GM12878 (cell line): ENCODE data around the gene ALDH1A1. TPM values are rescaled to one million over a fixed set of nuclear protein-coding genes. Genes with fewer than 3 reads are reported as not detected.

Experiments used
- ATAC-seq: fragments of 200-7000 bp; cut with Tn5 transposase; 3 replicates; pipeline ENCODE4 v1.9.1; 2020; ENCODE audit warnings: mild to moderate bottlenecking, moderate library complexity
- BruUV-seq: library from RNA; stranded (reverse); fragments of 400-500 nt; replicated peaks from 2 replicates; lab custom pipeline; 2021; lab: Mats Ljungman, UMichigan
- CTCF ChIA-PET: fragments of 300-600 bp; sonication (Branson Sonifier 250); formaldehyde crosslinking; extraction: SDS; loops from one replicate; lab custom pipeline; 2021; ENCODE audit warnings: inconsistent platforms; lab: Yijun Ruan, JAX
- POLR2A ChIA-PET: fragments of 350-600 bp; formaldehyde crosslinking; extraction: SDS; loops from one replicate; lab custom pipeline; 2021; ENCODE audit warnings: inconsistent platforms; lab: Charles Lee
- RAD21 ChIA-PET: fragments of 300-600 bp; sonication (Branson Sonifier 250); formaldehyde crosslinking; loops from one replicate; lab custom pipeline; 2023; ENCODE audit warnings: antibody characterized with exemption; ENCODE audit not compliant: unreplicated experiment; lab: Charles Lee
- SMC1A ChIA-PET: fragments of 300-600 bp; sonication (Branson Sonifier 250); formaldehyde crosslinking; loops from one replicate; lab custom pipeline; 2023; ENCODE audit not compliant: unreplicated experiment, uncharacterized antibody; lab: Charles Lee
- DNase-seq: peaks from one replicate; pipeline ENCODE4 v3.0.0-alpha.2; 2011; ENCODE audit warnings: low read depth, low spot score
- FAIRE-seq: peaks from 3 replicates; lab custom pipeline; 2011; peaks lifted over from hg19 to GRCh38; lab: Jason Lieb, UNC
- H2AFZ ChIP-seq: 2 replicates; pipeline ENCODE4 v1.6.0; 2011; ENCODE audit warnings: low read depth, low read length, control low read depth; ENCODE audit not compliant: control insufficient read depth
- H3K27ac ChIP-seq: 2 replicates; pipeline ENCODE4 v1.5.1; 2011; ENCODE audit warnings: control low read depth; ENCODE audit not compliant: control insufficient read depth, insufficient read depth
- H3K27me3 ChIP-seq, 2 experiments: replicated peaks in 1 of 2; 2 replicates each; pipeline versions ENCODE4 v1.6.0 to v1.6.1; 2011; ENCODE audit warnings: low read length in 1 of 2; ENCODE audit not compliant: control insufficient read depth in 2 of 2, insufficient read depth in 2 of 2
- H3K36me3 ChIP-seq, 2 experiments: 2 replicates each; pipeline ENCODE4 v1.5.1; 2011; ENCODE audit warnings: low read length in 1 of 2; ENCODE audit not compliant: control insufficient read depth in 2 of 2, insufficient read depth in 2 of 2
- H3K4me1 ChIP-seq: 2 replicates; pipeline ENCODE4 v1.6.1; 2011; ENCODE audit warnings: mild to moderate bottlenecking, low read length, moderate library complexity, mixed read lengths; ENCODE audit not compliant: control insufficient read depth, insufficient read depth
- H3K4me2 ChIP-seq: 2 replicates; pipeline ENCODE4 v1.6.0; 2011; ENCODE audit warnings: control low read depth; ENCODE audit not compliant: control insufficient read depth, insufficient read depth
- H3K4me3 ChIP-seq: fragments of 200-600 bp; sonication (generic); 2 replicates; pipeline ENCODE4 v1.5.1; 2016
- H3K79me2 ChIP-seq: 2 replicates; pipeline ENCODE4 v1.6.0; 2011; ENCODE audit warnings: low read length; ENCODE audit not compliant: control insufficient read depth, insufficient read depth
- H3K9ac ChIP-seq: 2 replicates; pipeline ENCODE4 v1.8.0; 2011; ENCODE audit warnings: low read length, control low read depth, mixed read lengths; ENCODE audit not compliant: control insufficient read depth, insufficient read depth
- H3K9me3 ChIP-seq: replicated peaks from 3 replicates; pipeline ENCODE4 v1.5.1; 2011; ENCODE audit warnings: mild to moderate bottlenecking, low read length; ENCODE audit not compliant: control insufficient read depth, insufficient read depth
- H4K20me1 ChIP-seq: 2 replicates; pipeline ENCODE4 v1.6.0; 2011; ENCODE audit not compliant: control insufficient read depth, insufficient read depth
- BCL3 ChIP-seq: IDR thresholded peaks from 2 replicates; pipeline ENCODE4 v1.6.1; 2011; ENCODE audit warnings: borderline replicate concordance, low read depth, mild to moderate bottlenecking, moderate library complexity, low read length; ENCODE audit not compliant: insufficient read depth, poor library complexity, severe bottlenecking
- BRCA1 ChIP-seq: IDR thresholded peaks from 2 replicates; pipeline ENCODE4 v1.6.1; 2011; ENCODE audit warnings: low read depth, low read length, improper control_type of control experiment
- CBX5 ChIP-seq: sonication (generic); IDR thresholded peaks from 2 replicates; pipeline ENCODE4 v1.6.1; 2016; ENCODE audit warnings: low read depth, moderate library complexity, mild to moderate bottlenecking, inconsistent platforms
- CTCF ChIP-seq, 3 experiments: IDR thresholded peaks in 2 of 3; conservative IDR thresholded peaks in 1 of 3; 2 replicates each; pipeline ENCODE4 v1.5.1; 2011; ENCODE audit warnings: low read depth in 3 of 3, low read length in 3 of 3, mild to moderate bottlenecking in 3 of 3, control low read depth in 2 of 3, moderate library complexity in 2 of 3, inconsistent platforms in 1 of 3, mixed read lengths in 1 of 3; ENCODE audit not compliant: control insufficient read depth in 2 of 3, insufficient read depth in 1 of 3; ENCODE audit errors: extremely low read depth in 1 of 3
- EGR1 ChIP-seq, 2 experiments: IDR thresholded peaks; 1 replicate in 1 of 2; 2 replicates in 1 of 2; pipeline ENCODE4 v1.6.1; 2011 to 2012; ENCODE audit warnings: low read depth in 2 of 2, low read length in 2 of 2, borderline replicate concordance in 1 of 2, mild to moderate bottlenecking in 1 of 2, moderate library complexity in 1 of 2
- HDGF ChIP-seq: fragments of 450-650 bp; IDR thresholded peaks from 2 replicates; pipeline ENCODE4 v1.6.1; 2016; ENCODE audit warnings: antibody characterized with exemption
- IRF3 ChIP-seq: fragments of 450-650 bp; IDR thresholded peaks from 2 replicates; pipeline ENCODE4 v1.6.1; 2014; ENCODE audit warnings: mild to moderate bottlenecking
- KAT2A ChIP-seq: conservative IDR thresholded peaks from 2 replicates; pipeline ENCODE4 v1.6.1; 2011; ENCODE audit warnings: low read depth, low read length; ENCODE audit not compliant: control insufficient read depth
- MLLT1 ChIP-seq: fragments of 450-650 bp; IDR thresholded peaks from 2 replicates; pipeline ENCODE4 v1.6.1; 2016; ENCODE audit warnings: mild to moderate bottlenecking
- PML ChIP-seq: IDR thresholded peaks from 2 replicates; pipeline ENCODE4 v1.6.1; 2012; ENCODE audit warnings: low read length, inconsistent platforms
- POLR2AphosphoS2 ChIP-seq: IDR thresholded peaks from 2 replicates; pipeline ENCODE4 v1.6.1; 2011; ENCODE audit warnings: low read depth, mild to moderate bottlenecking, low read length, improper control_type of control experiment, moderate library complexity
- RB1 ChIP-seq: fragments of 450-650 bp; formaldehyde crosslinking; IDR thresholded peaks from 2 replicates; pipeline ENCODE4 v1.6.1; 2017; ENCODE audit warnings: mild to moderate bottlenecking, borderline replicate concordance
- SIN3A ChIP-seq: IDR thresholded peaks from 2 replicates; pipeline ENCODE4 v1.6.1; 2012; ENCODE audit warnings: low read depth, low read length, improper control_type of control experiment
- SIX5 ChIP-seq: IDR thresholded peaks from 2 replicates; pipeline ENCODE4 v1.6.1; 2011; ENCODE audit warnings: mild to moderate bottlenecking, low read depth, low read length, moderate library complexity; ENCODE audit not compliant: severe bottlenecking
- SREBF1 ChIP-seq: IDR thresholded peaks from 2 replicates; pipeline ENCODE4 v1.6.1; 2012; ENCODE audit warnings: mild to moderate bottlenecking, low read length
- STAT1 ChIP-seq: fragments of 450-650 bp; conservative IDR thresholded peaks from 2 replicates; pipeline ENCODE4 v1.6.1; 2014; ENCODE audit warnings: antibody characterized with exemption, mild to moderate bottlenecking
- SUPT20H ChIP-seq: IDR thresholded peaks from 2 replicates; pipeline ENCODE4 v1.6.1; 2011; ENCODE audit warnings: low read depth, mild to moderate bottlenecking, low read length, moderate library complexity, borderline replicate concordance; ENCODE audit not compliant: control insufficient read depth
- ZZZ3 ChIP-seq: IDR thresholded peaks from 2 replicates; pipeline ENCODE4 v1.6.1; 2011; ENCODE audit warnings: low read depth; ENCODE audit not compliant: control insufficient read depth, insufficient read length
- WGBS: methylation state at CpG from one replicate; pipeline ENCODE4 v1.1.6; 2016; ENCODE audit warnings: low lambda C conversion rate; ENCODE audit not compliant: insufficient replicate concordance, insufficient coverage; ENCODE audit errors: missing lambda C conversion rate; 5-methylcytosine and 5-hydroxymethylcytosine counted together
- in situ Hi-C: fragments of 300-500 bp; cut with MboI; formaldehyde crosslinking; loops from 9 replicates; pipeline ENCODE4 v1.14.3; 2018; ENCODE audit warnings: mixed read lengths
- intact Hi-C: fragments of 100-400 bp; cut with micrococcal nuclease; formaldehyde crosslinking; loops from one replicate; pipeline ENCODE4 v1.14.2; 2022; ENCODE audit not compliant: unreplicated experiment
- polyA plus RNA-seq, 11 experiments: library from polyadenylated mRNA; depleted of rRNA in 4 of 11; unstranded in 6 of 11; stranded (reverse) in 5 of 11; fragments of >200 nt; fragmentation: Nextera tagmentation in 4 of 11; fragmentation: Illumina TruSeq in 1 of 11; extraction: Ambion mirVana in 4 of 11; extraction: Trizol in 1 of 11; gene quantifications; 1 replicate in 1 of 11; 2 replicates in 10 of 11; pipeline versions ENCODE4 v1.2.1 to v1.2.3, GENCODE V29; 2011 to 2016; ENCODE audit warnings: inconsistent platforms in 2 of 11, missing spikeins in 2 of 11, low read depth in 1 of 11
- total RNA-seq, 4 experiments: library from RNA; depleted of rRNA in 3 of 4; stranded (reverse); fragments of >200 nt in 3 of 4; fragmentation: Illumina TruSeq in 1 of 4; extraction: Trizol in 1 of 4; gene quantifications; 2 replicates each; pipeline versions ENCODE4 v1.2.1 to v1.2.3, GENCODE V29; 2013 to 2021

The ALDH1A1 gene
- total and polyA plus RNA-seq, 10 of the 15 experiments (the other 5 are each of a cell fraction or from before 2014, with no cell fraction given) = 0.03 to 0.54 TPM; not detected in 8

GRCh38 chr9:72906810-72907209, 46.0 kb downstream of the ALDH1A1 start:
- ChIA-PET RAD21 (no interaction called here), SMC1A (no interaction called here), CTCF (interaction anchor here (0.7 to 1.2 kb wide), 2 partner anchors 37 to 205 kb away, joined by 3 read pairs; no protein-coding TSS in a partner anchor), POLR2A (no interaction called here)
- no peak overlapping the region for H3K9ac ChIP-seq
- no peak overlapping the region for H3K4me3 ChIP-seq
- no peak for ATAC-seq
- no peaks in the 10 kb centered on the region for H3K9me3 ChIP-seq
- BruUV-seq = no TSS peak
- in situ Hi-C loops (no loop called here), intact Hi-C loops (no loop called here)
- H3K36me3 ChIP-seq = no peaks in the 10 kb centered on the region
- TF ChIP-seq KAT2A = no peak
- no peak for TF ChIP-seq BCL3
- TF ChIP-seq CTCF (IDR thresholded peaks at IDR 0.05 in 2 of 3, conservative IDR thresholded peaks at IDR 0.05 in 1 of 3; ENCODE audit: control insufficient read depth in 2 of 3, extremely low read depth in 1 of 3, insufficient read depth in 1 of 3, low read depth in 3 of 3, low read length in 3 of 3) = no peak
- no peak for TF ChIP-seq BRCA1
- no peak for TF ChIP-seq SIN3A
- TF ChIP-seq MLLT1 = no peak
- no peak for TF ChIP-seq STAT1
- no peak for TF ChIP-seq RB1
- no peak for TF ChIP-seq SUPT20H
- TF ChIP-seq CBX5 = no peak
- TF ChIP-seq SIX5 = no peak
- TF ChIP-seq SREBF1 = no peak
- TF ChIP-seq HDGF = no peak
- no peak for TF ChIP-seq PML
- TF ChIP-seq IRF3 = no peak
- no peak for TF ChIP-seq POLR2AphosphoS2
- TF ChIP-seq EGR1 (IDR thresholded peaks at IDR 0.05; ENCODE audit: borderline replicate concordance in 1 of 2, low read depth in 2 of 2, low read length in 2 of 2) = no peak
- TF ChIP-seq ZZZ3 = no peak
- no peaks in the 10 kb centered on the region; a peak in 1 of 4 replicates for H3K27me3 ChIP-seq
- no peaks in the 10 kb centered on the region for H3K4me1 ChIP-seq
- no peak overlapping the region for H3K4me2 ChIP-seq
- H2AFZ ChIP-seq = no peak overlapping the region
- no peak overlapping the region for H3K27ac ChIP-seq
- no peaks in the 10 kb centered on the region for H3K79me2 ChIP-seq
- FAIRE-seq = no peak
- no peak for DNase-seq
- no peaks in the 10 kb centered on the region for H4K20me1 ChIP-seq
- WGBS = 0% methylated on average over 1 of the region's 1 CpG
